Esophagus muscularis mucosa (tissue), 4 donors: ENCODE data around the gene APOC3. TPM values are rescaled to one million over a fixed set of nuclear protein-coding genes. Genes with fewer than 3 reads are reported as not detected.

Source experiments
- DNase-seq: peaks from one replicate; pipeline ENCODE4 v3.0.0-alpha.2; 2017; ENCODE audit errors: extremely low spot score
- H3K27ac ChIP-seq, 4 donors: fragments of 200-600 bp; sonication (generic); replicated peaks in 1 of 4; 1 replicate in 3 of 4; 2 replicates in 1 of 4; pipeline ENCODE4 v1.5.1; 2016 to 2019; ENCODE audit warnings: mild to moderate bottlenecking in 1 of 4
- H3K27me3 ChIP-seq, 4 donors: fragments of 200-600 bp; sonication (generic); one replicate each; pipeline versions ENCODE4 v1.5.1 to v1.6.0; 2016 to 2019
- H3K36me3 ChIP-seq, 4 donors: fragments of 200-600 bp; sonication (generic); one replicate each; pipeline ENCODE4 v1.5.1; 2016 to 2019
- H3K4me1 ChIP-seq, 4 donors: fragments of 200-600 bp; sonication (generic); one replicate each; pipeline ENCODE4 v1.5.1; 2016 to 2019
- H3K4me3 ChIP-seq, 4 donors: fragments of 200-600 bp; sonication (generic); 1 replicate in 2 of 4; 2 replicates in 2 of 4; pipeline ENCODE4 v1.5.1; 2016 to 2019; ENCODE audit warnings: mild to moderate bottlenecking in 4 of 4, moderate library complexity in 1 of 4
- H3K9me3 ChIP-seq, 4 donors: fragments of 200-600 bp; sonication (generic); 1 replicate in 3 of 4; 2 replicates in 1 of 4; pipeline ENCODE4 v1.5.1; 2016 to 2019
- EP300 ChIP-seq: sonication (generic); formaldehyde crosslinking; IDR thresholded peaks from one replicate; pipeline ENCODE4 v1.6.1; 2017; ENCODE audit warnings: antibody characterized with exemption
- POLR2A ChIP-seq: fragments of 450-650 bp; IDR thresholded peaks from one replicate; pipeline ENCODE4 v1.6.1; 2017; ENCODE audit warnings: antibody characterized with exemption, moderate library complexity, mild to moderate bottlenecking, low read depth
- POLR2AphosphoS5 ChIP-seq, 2 donors: sonication (generic); formaldehyde crosslinking; IDR thresholded peaks; one replicate each; pipeline ENCODE4 v1.6.1; 2017; ENCODE audit warnings: antibody characterized with exemption in 2 of 2
- WGBS: methylation state at CpG from one replicate; pipeline ENCODE4 v1.1.5; 2018; 5-methylcytosine and 5-hydroxymethylcytosine counted together
- intact Hi-C: fragments of 100-400 bp; cut with DNase I; formaldehyde crosslinking; loops from one replicate; pipeline ENCODE4 v1.15.1; 2023
- total RNA-seq, 4 donors: library from RNA; depleted of rRNA; stranded (reverse); fragments of >200 nt; gene quantifications; one replicate each; pipeline versions ENCODE4 v1.1.0 to v1.2.1, GENCODE V29; 2016
- TF ChIP-seq, protein P1 (sequence below), 3 experiments: fragments of 200-600 bp in 2 of 3; fragments of 450-650 bp in 1 of 3; sonication (generic) in 2 of 3; IDR thresholded peaks; one replicate each; pipeline ENCODE4 v1.5.1; 2017 to 2019; ENCODE audit warnings: antibody characterized with exemption in 3 of 3, mild to moderate bottlenecking in 2 of 3, moderate library complexity in 1 of 3

APOC3 gene
- total RNA-seq, 4 donors from 2014 or later = not detected

DNA sequence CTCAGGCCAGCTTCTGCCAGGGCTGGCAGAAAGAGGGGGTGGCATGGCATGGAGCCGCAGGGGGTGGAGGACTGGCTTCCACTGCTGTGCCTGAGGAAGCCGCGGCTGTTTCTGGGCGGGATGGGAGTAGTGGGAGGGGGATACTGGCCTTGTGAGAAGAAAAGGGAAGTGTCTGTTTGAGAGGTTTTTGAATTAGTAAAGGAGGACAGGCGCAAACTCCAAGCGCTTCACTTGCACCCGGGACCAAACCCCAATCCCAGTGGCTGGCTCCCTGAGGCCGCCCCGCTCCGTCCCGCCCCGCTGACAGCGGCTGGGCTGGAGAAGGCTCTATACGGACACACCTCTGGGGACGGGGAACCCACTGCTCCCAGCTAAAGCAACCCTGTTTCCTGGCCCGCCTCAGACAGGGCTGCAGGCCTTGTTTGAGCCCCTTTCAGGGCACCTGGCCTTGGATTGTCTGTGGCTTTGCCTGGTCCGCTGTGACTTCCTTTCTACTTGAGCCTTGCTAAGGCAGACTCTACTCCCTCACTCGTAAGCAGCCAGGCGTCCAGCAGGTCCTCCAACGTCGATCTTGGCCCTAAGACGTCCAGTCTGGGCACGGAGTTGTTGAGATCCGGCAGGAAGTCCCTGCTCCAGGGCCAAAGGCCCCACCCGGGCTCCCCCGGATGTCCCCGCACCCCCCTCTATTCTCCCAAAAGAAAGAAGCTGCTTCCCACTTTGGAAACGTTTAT, 5.5 kb downstream of the APOC3 start:
- intact Hi-C loops = loop anchor here (2.0 kb wide), 1 partner anchor 42 kb away; no protein-coding TSS in a partner anchor
- DNase-seq = no peak
- no peak for TF ChIP-seq POLR2AphosphoS5 (IDR thresholded peaks at IDR 0.05)
- TF ChIP-seq, protein P1, sequence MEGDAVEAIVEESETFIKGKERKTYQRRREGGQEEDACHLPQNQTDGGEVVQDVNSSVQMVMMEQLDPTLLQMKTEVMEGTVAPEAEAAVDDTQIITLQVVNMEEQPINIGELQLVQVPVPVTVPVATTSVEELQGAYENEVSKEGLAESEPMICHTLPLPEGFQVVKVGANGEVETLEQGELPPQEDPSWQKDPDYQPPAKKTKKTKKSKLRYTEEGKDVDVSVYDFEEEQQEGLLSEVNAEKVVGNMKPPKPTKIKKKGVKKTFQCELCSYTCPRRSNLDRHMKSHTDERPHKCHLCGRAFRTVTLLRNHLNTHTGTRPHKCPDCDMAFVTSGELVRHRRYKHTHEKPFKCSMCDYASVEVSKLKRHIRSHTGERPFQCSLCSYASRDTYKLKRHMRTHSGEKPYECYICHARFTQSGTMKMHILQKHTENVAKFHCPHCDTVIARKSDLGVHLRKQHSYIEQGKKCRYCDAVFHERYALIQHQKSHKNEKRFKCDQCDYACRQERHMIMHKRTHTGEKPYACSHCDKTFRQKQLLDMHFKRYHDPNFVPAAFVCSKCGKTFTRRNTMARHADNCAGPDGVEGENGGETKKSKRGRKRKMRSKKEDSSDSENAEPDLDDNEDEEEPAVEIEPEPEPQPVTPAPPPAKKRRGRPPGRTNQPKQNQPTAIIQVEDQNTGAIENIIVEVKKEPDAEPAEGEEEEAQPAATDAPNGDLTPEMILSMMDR (IDR thresholded peaks at IDR 0.05) = no peak
- no peak for TF ChIP-seq POLR2A
- no peak for TF ChIP-seq EP300
- 37% methylated on average over 15 of the region's 28 CpGs for WGBS
- H3K4me3 ChIP-seq = peak overlapping the region; percentile 45 to 54 (median 51)
- no peaks in the 10 kb centered on the region for H3K36me3 ChIP-seq
- H3K9me3 ChIP-seq = no peaks in the 10 kb centered on the region
- H3K4me1 ChIP-seq = peaks cover 27 to 36% (median 32%) of the 10 kb centered on the region in 4 donors
- peak overlapping the region; percentile 73 to 88 (median 86) for H3K27ac ChIP-seq
- H3K27me3 ChIP-seq = no peaks in the 10 kb centered on the region

DNA sequence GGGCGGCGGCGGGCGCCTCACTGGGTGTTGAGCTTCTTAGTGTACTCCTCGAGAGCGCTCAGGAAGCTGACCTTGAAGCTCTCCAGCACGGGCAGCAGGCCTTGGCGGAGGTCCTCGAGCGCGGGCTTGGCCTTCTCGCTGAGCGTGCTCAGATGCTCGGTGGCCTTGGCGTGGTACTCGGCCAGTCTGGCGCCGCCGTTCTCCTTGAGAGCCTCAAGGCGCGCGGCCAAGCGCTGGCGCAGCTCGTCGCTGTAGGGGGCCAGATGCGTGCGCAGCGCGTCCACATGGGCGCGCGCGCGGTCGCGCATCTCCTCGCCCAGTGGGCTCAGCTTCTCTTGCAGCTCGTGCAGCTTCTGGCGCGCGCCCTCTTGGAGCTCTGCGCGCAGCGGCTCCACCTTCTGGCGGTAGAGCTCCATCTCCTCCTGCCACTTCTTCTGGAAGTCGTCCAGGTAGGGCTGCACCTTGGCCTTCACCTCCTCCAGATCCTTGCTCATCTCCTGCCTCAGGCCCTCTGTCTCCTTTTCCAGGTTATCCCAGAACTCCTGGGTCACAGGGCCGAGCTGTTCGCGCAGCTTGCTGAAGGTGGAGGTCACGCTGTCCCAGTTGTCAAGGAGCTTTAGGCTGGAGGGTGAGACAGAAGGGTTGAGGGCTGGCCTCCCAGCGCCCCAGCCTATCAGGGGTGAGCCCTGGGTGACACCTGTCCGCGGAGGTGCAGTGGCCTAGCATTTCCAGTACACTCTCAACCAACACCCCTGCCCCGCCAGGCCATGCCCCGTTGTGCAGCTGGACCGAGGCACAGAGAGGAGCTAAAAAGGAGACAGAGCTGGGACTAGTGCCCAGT, 6.3 kb downstream of the APOC3 start:
- intact Hi-C loops = loop anchor here (2.0 kb wide), 1 partner anchor 43 kb away; no protein-coding TSS in a partner anchor
- no peaks in the 10 kb centered on the region for H3K9me3 ChIP-seq
- WGBS = 29% methylated on average over 23 of the region's 57 CpGs

GRCh38 chr11:116836632-116836991, 6.9 kb downstream of the APOC3 start:
- 90% methylated on average over 7 of the region's 7 CpGs for WGBS
- intact Hi-C loops = no loop called here
- H3K9me3 ChIP-seq = no peaks in the 10 kb centered on the region
- peaks cover 27 to 46% (median 32%) of the 10 kb centered on the region in 4 donors for H3K4me1 ChIP-seq
- TF ChIP-seq POLR2AphosphoS5 (IDR thresholded peaks at IDR 0.05) (no peak), POLR2A (no peak), EP300 (no peak)
- TF ChIP-seq, protein P1 (IDR thresholded peaks at IDR 0.05) = no peak
- H3K27ac ChIP-seq = peak overlapping the region; percentile 73 to 88 (median 86)
- no peak overlapping the region for H3K4me3 ChIP-seq
- DNase-seq = no peak
- H3K36me3 ChIP-seq = no peaks in the 10 kb centered on the region
- H3K27me3 ChIP-seq = no peaks in the 10 kb centered on the region

More for the DNA sequence above, 6.3 kb downstream of the APOC3 start:
- H3K27ac ChIP-seq = peak overlapping the region; percentile 73 to 88 (median 86)
- no peaks in the 10 kb centered on the region for H3K27me3 ChIP-seq
- TF ChIP-seq, protein P1 (IDR thresholded peaks at IDR 0.05) = peak; percentile 64 to 75 (median 73)
- TF ChIP-seq POLR2A (no peak), EP300 (no peak), POLR2AphosphoS5 (IDR thresholded peaks at IDR 0.05) (peak; percentile 74 to 87)
- no peaks in the 10 kb centered on the region for H3K36me3 ChIP-seq
- H3K4me1 ChIP-seq = peaks cover 27 to 44% (median 32%) of the 10 kb centered on the region in 4 donors
- peak overlapping the region; percentile 45 to 54 (median 51) for H3K4me3 ChIP-seq
- DNase-seq = peak; percentile 95

DNA sequence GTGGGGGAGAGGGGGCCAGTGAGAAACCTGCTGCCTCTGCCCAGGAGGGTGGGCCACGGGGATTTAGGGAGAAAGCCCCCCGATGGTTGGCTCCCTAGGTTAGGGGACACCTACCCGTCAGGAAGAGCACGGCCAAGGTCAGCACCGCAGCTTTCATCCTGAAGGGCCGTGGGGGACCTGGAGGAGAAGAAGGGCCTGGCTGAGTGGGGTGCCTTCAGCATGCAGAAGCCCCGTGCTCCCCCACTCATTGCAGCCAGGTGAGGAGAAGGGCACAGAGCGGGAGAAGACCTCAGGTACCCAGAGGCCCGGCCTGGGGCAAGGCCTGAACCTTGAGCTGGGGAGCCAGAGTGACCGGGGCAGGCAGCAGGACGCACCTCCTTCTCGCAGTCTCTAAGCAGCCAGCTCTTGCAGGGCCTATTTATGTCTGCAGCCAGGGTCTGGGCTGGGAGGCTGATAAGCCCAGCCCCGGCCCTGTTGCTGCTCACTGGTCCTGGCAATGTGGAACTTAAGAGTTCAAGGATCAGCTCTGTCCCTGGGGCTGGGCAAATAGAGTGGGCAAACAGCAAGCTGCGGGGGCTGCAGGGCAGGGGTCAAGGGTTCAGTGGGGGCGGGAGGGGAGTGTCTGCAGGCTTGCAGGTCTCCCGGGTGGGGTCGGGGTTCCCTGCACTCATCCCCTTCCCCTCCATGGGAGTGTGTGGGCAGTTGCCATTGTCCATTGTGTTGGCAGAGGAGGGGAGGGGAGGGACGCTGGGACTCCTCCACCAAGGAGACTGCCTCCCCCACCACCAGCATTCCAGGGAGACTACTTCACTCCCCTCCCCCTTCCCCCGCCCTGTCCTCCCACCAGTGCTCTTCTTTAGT, 7.8 kb downstream of the APOC3 start, which contains the start of gene APOA1:
Gene APOA1 (minus strand): TSS at position 392 of the 861 bp plus-strand sequence. CDS start 235 bp downstream, at position 157.
- peaks cover 27 to 46% (median 32%) of the 10 kb centered on the region in 4 donors for H3K4me1 ChIP-seq
- no peaks in the 10 kb centered on the region for H3K9me3 ChIP-seq
- no peaks in the 10 kb centered on the region for H3K27me3 ChIP-seq
- 81% methylated on average over 17 of the region's 19 CpGs for WGBS
- H3K4me3 ChIP-seq = no peak within 1 kb of the TSS
- intact Hi-C loops = no loop called here
- peak within 1 kb of the TSS; percentile 73 to 88 (median 86) for H3K27ac ChIP-seq
- H3K36me3 ChIP-seq = no peaks in the 10 kb centered on the region
- TF ChIP-seq POLR2AphosphoS5 (IDR thresholded peaks at IDR 0.05) (no peak), EP300 (no peak), POLR2A (no peak)
- TF ChIP-seq, protein P1 (IDR thresholded peaks at IDR 0.05) = no peak
- DNase-seq = no peak
